Left colon (tissue), 2 donors: ENCODE results near the gene STX8. TPM values are rescaled to one million over a fixed set of nuclear protein-coding genes. Genes with fewer than 3 reads are reported as not detected.

ENCODE experiments used
- ATAC-seq: fragments of 200-7000 bp; cut with Tn5 transposase; one replicate; pipeline ENCODE4 v1.9.1; 2020; ENCODE audit warnings: mild to moderate bottlenecking, moderate library complexity
- DNase-seq, 2 donors: peaks; one replicate each; pipeline ENCODE4 v3.0.0-alpha.2; 2020
- intact Hi-C, 2 donors: fragments of 100-400 bp; cut with DNase I in 1 of 2; cut with micrococcal nuclease in 1 of 2; formaldehyde crosslinking; loops; one replicate each; pipeline versions ENCODE4 v1.11.2 to v1.14.0; 2022; cut with DNase I, micrococcal nuclease
- total RNA-seq, 2 donors: library from RNA; stranded (reverse); fragmentation: NEBNext Ultra II Directional; extraction: Animal tissue kit (Norgen Biotek cat#: 25700); gene quantifications; one replicate each; pipeline ENCODE4 v1.2.1, GENCODE V29; 2021
- donor health status: DM: no; HTN: no; CAD: no.
- donor health status: DM: yes; HTN: yes; CAD: no.

The STX8 gene
- total RNA-seq, 2 donors from 2014 or later = 43.1 to 45.3 TPM

GRCh38 chr17:9291912-9292560 lies 283.6 kb downstream of the STX8 start:
- peak; percentile 82 for ATAC-seq
- DNase-seq = peak; percentile 47 to 65
- intact Hi-C loops = loop anchor here in 1 of 2 donors (5.0 kb wide), 2 partner anchors 230 to 295 kb away; no protein-coding TSS in a partner anchor

GRCh38 chr17:9290226-9290613 lies 285.4 kb downstream of the STX8 start:
- DNase-seq (no peak), ATAC-seq (no peak)
- intact Hi-C loops = loop anchor here in 1 of 2 donors (5.0 kb wide), 2 partner anchors 232 to 293 kb away; no protein-coding TSS in a partner anchor

GRCh38 chr17:9287306-9287705 lies 288.3 kb downstream of the STX8 start:
- ATAC-seq = no peak
- intact Hi-C loops = no loop called here
- DNase-seq = no peak

- no peak for DNase-seq
- intact Hi-C loops = no loop called here
- ATAC-seq = no peak
Observed at GRCh38 chr17:9286434-9286833, 289.2 kb downstream of the STX8 start.

- DNase-seq (no peak), ATAC-seq (no peak)
- intact Hi-C loops = no loop called here
Observed at GRCh38 chr17:9285602-9286427, 289.8 kb downstream of the STX8 start.

- intact Hi-C loops = no loop called here
- ATAC-seq = no peak
Observed at GRCh38 chr17:9284884-9285283, 290.7 kb downstream of the STX8 start.

GRCh38 chr17:9283909-9284308 lies 291.7 kb downstream of the STX8 start:
- ATAC-seq (no peak), DNase-seq (no peak)
- intact Hi-C loops = no loop called here

More at GRCh38 chr17:9284884-9285283, 290.7 kb downstream of the STX8 start:
- no peak for DNase-seq

- intact Hi-C loops = no loop called here
- ATAC-seq (no peak), DNase-seq (no peak)
Observed at GRCh38 chr17:9279893-9280292, 295.7 kb downstream of the STX8 start.

- no peak for ATAC-seq
- intact Hi-C loops = no loop called here
- no peak for DNase-seq
Observed at GRCh38 chr17:9274973-9275372, 300.6 kb downstream of the STX8 start.

GRCh38 chr17:9273428-9274391 lies 301.9 kb downstream of the STX8 start:
- DNase-seq (no peak), ATAC-seq (no peak)
- intact Hi-C loops = no loop called here

- intact Hi-C loops = no loop called here
- DNase-seq (no peak), ATAC-seq (no peak)
Observed at GRCh38 chr17:9272501-9273200, 303.0 kb downstream of the STX8 start.

GRCh38 chr17:9271989-9272388 lies 303.6 kb downstream of the STX8 start:
- intact Hi-C loops = no loop called here
- DNase-seq = no peak
- no peak for ATAC-seq

GRCh38 chr17:9270921-9271320 lies 304.7 kb downstream of the STX8 start:
- DNase-seq (no peak), ATAC-seq (no peak)
- intact Hi-C loops = no loop called here

- ATAC-seq (no peak), DNase-seq (no peak)
- intact Hi-C loops = no loop called here
Observed at GRCh38 chr17:9269350-9270035, 306.1 kb downstream of the STX8 start.

- no peak for ATAC-seq
Observed at GRCh38 chr17:9268546-9268945, 307.1 kb downstream of the STX8 start.

GRCh38 chr17:9266697-9267117 lies 308.9 kb downstream of the STX8 start:
- ATAC-seq (no peak), DNase-seq (no peak)
- intact Hi-C loops = no loop called here

More at GRCh38 chr17:9268546-9268945, 307.1 kb downstream of the STX8 start:
- intact Hi-C loops = no loop called here
- DNase-seq = no peak

GRCh38 chr17:9266031-9266680 lies 309.5 kb downstream of the STX8 start:
- intact Hi-C loops = no loop called here
- no peak for ATAC-seq

More at GRCh38 chr17:9266031-9266680, 309.5 kb downstream of the STX8 start:
- DNase-seq = no peak
